ENCODE measurements around the gene COPS2. TPM values are rescaled to one million over a fixed set of nuclear protein-coding genes. Genes with fewer than 3 reads are reported as not detected.

COPS2 gene
- total and polyA plus RNA-seq, 2 of the 13 experiments (the other 11 are each of a cell fraction or from before 2014, with no cell fraction given), result 37.8 to 66.3 TPM

- TF ChIP-seq ZNF740 (CRISPR knock-in tag; IDR thresholded peaks at IDR 0.05) (no peak), ZNF501 (CRISPR knock-in tag; IDR thresholded peaks at IDR 0.05) (peak; percentile 91), REXO4 (CRISPR knock-in tag; IDR thresholded peaks at IDR 0.05; ENCODE audit: borderline replicate concordance) (no peak), ZNF788 (CRISPR knock-in tag; IDR thresholded peaks at IDR 0.05; ENCODE audit: borderline replicate concordance) (peak; percentile 98), ZNF564 (CRISPR knock-in tag; IDR thresholded peaks at IDR 0.05) (0 out of 2 replicates have a peak, but pooled peaks have one; percentile 51), PHF20 (CRISPR knock-in tag; IDR thresholded peaks at IDR 0.05) (peak; percentile 96), SMAD3 (CRISPR knock-in tag; IDR thresholded peaks at IDR 0.05) (peak; percentile 94), ZNF446 (CRISPR knock-in tag; IDR thresholded peaks at IDR 0.05) (no peak), POLR2AphosphoS5 (IDR thresholded peaks at IDR 0.05; ENCODE audit: low read depth, low read length) (peak; percentile 85), KDM2A (CRISPR knock-in tag; IDR thresholded peaks at IDR 0.05; ENCODE audit: borderline replicate concordance, low read depth) (peak; percentile 80), PRMT3 (CRISPR knock-in tag; IDR thresholded peaks at IDR 0.05; ENCODE audit: borderline replicate concordance, low read depth) (0 out of 2 replicates have a peak, but pooled peaks have one; percentile 54), ZNF747 (CRISPR knock-in tag; IDR thresholded peaks at IDR 0.05; ENCODE audit: borderline replicate concordance) (peak; percentile 79; the same call in 1 of the 2 replicates), ZNF430 (CRISPR knock-in tag; IDR thresholded peaks at IDR 0.05) (peak; percentile 93), IKZF5 (CRISPR knock-in tag; IDR thresholded peaks at IDR 0.05) (peak; percentile 69), ZNF382 (CRISPR knock-in tag; IDR thresholded peaks at IDR 0.05; ENCODE audit: borderline replicate concordance) (no peak), ZNF878 (CRISPR knock-in tag; IDR thresholded peaks at IDR 0.05) (peak; percentile 72; the same call in 1 of the 2 replicates), ZHX2 (IDR thresholded peaks at IDR 0.05; ENCODE audit: low read depth) (peak; percentile 67; the same call in 1 of the 2 replicates), ZHX2 (CRISPR knock-in tag; IDR thresholded peaks at IDR 0.05; ENCODE audit: borderline replicate concordance) (no peak), SNAPC5 (CRISPR knock-in tag; IDR thresholded peaks at IDR 0.05; ENCODE audit: borderline replicate concordance) (peak; percentile 66; the same call in 1 of the 2 replicates), GLMP (CRISPR knock-in tag; IDR thresholded peaks at IDR 0.05; ENCODE audit: borderline replicate concordance) (no peak)
These were observed at the start of gene COPS2 (continued) for GRCh38 chr15:49155110-49155833.

Data from HepG2 (cell line).